Measurements from ENCODE around the gene NUP98.
"Not testable (repeated sequence)": the region's sequence is repeated elsewhere in the genome, so short reads cannot be mapped to it uniquely, and the experiment has no call there.

NUP98 gene

GRCh38 chr11:3645552-3645951 is 151.8 kb downstream of the NUP98 start:
- DNase-seq (ENCODE audit: low read depth, low spot score) = no peak
- TF ChIP-seq SUZ12 (IDR thresholded peaks at IDR 0.05; ENCODE audit: extremely low read depth, insufficient read depth, insufficient read length) = no peak
- TF ChIP-seq ZNF274 (IDR thresholded peaks at IDR 0.05; ENCODE audit: low read depth, low read length) = no peak
- TF ChIP-seq YY1 (IDR thresholded peaks at IDR 0.05; ENCODE audit: insufficient read depth, insufficient read length) = no peak
- H3K4me3 ChIP-seq (ENCODE audit: insufficient read length, low read depth) = no peak overlapping the region
- peaks cover 8% of the 10 kb centered on the region for H3K4me1 ChIP-seq (ENCODE audit: insufficient read depth, insufficient read length)
- peaks cover 10% of the 10 kb centered on the region for H3K27me3 ChIP-seq (ENCODE audit: insufficient read depth, insufficient read length)
- H3K36me3 ChIP-seq (ENCODE audit: insufficient read depth, insufficient read length, low read length) = no peaks in the 10 kb centered on the region
- no peak overlapping the region for H3K9ac ChIP-seq (ENCODE audit: insufficient read length, low read depth)
- peaks cover 8% of the 10 kb centered on the region; the same call in 1 of the 2 replicates for H3K9me3 ChIP-seq (ENCODE audit: insufficient read depth, low read length)

GRCh38 chr11:3644817-3645235 is 152.5 kb downstream of the NUP98 start, which contains the start of gene ART1:
Gene ART1, plus strand, starts transcription at chr11:3645128. Its CDS starts 14,086 bp downstream, at chr11:3659214.
- Histone ChIP-seq H3K9me3 (ENCODE audit: insufficient read depth, low read length) (peaks cover 8% of the 10 kb centered on the region; the same call in 1 of the 2 replicates), H3K27me3 (ENCODE audit: insufficient read depth, insufficient read length) (peaks cover 10% of the 10 kb centered on the region), H3K36me3 (ENCODE audit: insufficient read depth, insufficient read length, low read length) (no peaks in the 10 kb centered on the region), H3K4me1 (ENCODE audit: insufficient read depth, insufficient read length) (peaks cover 8% of the 10 kb centered on the region), H3K9ac (ENCODE audit: insufficient read length, low read depth) (no peak within 1 kb of the TSS), H3K4me3 (ENCODE audit: insufficient read length, low read depth) (no peak within 1 kb of the TSS)
- DNase-seq (ENCODE audit: low read depth, low spot score) = no peak
- TF ChIP-seq SUZ12 (IDR thresholded peaks at IDR 0.05; ENCODE audit: extremely low read depth, insufficient read depth, insufficient read length) = no peak
- no peak for TF ChIP-seq ZNF274 (IDR thresholded peaks at IDR 0.05; ENCODE audit: low read depth, low read length)
- no peak for TF ChIP-seq YY1 (IDR thresholded peaks at IDR 0.05; ENCODE audit: insufficient read depth, insufficient read length)

GRCh38 chr11:3643102-3643546 is 154.2 kb downstream of the NUP98 start:
- H3K9me3 ChIP-seq (ENCODE audit: insufficient read depth, low read length); H3K4me1 ChIP-seq (ENCODE audit: insufficient read depth, insufficient read length); H3K36me3 ChIP-seq (ENCODE audit: insufficient read depth, insufficient read length, low read length): not testable (repeated sequence)
- Histone ChIP-seq H3K9ac (ENCODE audit: insufficient read length, low read depth) (peak overlapping the region; percentile 74), H3K27me3 (ENCODE audit: insufficient read depth, insufficient read length) (peaks cover 10% of the 10 kb centered on the region), H3K4me3 (ENCODE audit: insufficient read length, low read depth) (peak overlapping the region; percentile 27)
- DNase-seq (ENCODE audit: low read depth, low spot score) = peak; percentile 27

GRCh38 chr11:3642071-3642951 is 155.0 kb downstream of the NUP98 start:
- H3K36me3 ChIP-seq (ENCODE audit: insufficient read depth, insufficient read length, low read length) = no peaks in the 10 kb centered on the region
- TF ChIP-seq YY1 (IDR thresholded peaks at IDR 0.05; ENCODE audit: insufficient read depth, insufficient read length) (no peak), SUZ12 (IDR thresholded peaks at IDR 0.05; ENCODE audit: extremely low read depth, insufficient read depth, insufficient read length) (no peak), ZNF274 (IDR thresholded peaks at IDR 0.05; ENCODE audit: low read depth, low read length) (no peak)
- peaks cover 10% of the 10 kb centered on the region for H3K27me3 ChIP-seq (ENCODE audit: insufficient read depth, insufficient read length)
- peaks cover 5% of the 10 kb centered on the region for H3K4me1 ChIP-seq (ENCODE audit: insufficient read depth, insufficient read length)
- H3K4me3 ChIP-seq (ENCODE audit: insufficient read length, low read depth) = peak overlapping the region; percentile 27
- peaks cover 8% of the 10 kb centered on the region; the same call in 1 of the 2 replicates for H3K9me3 ChIP-seq (ENCODE audit: insufficient read depth, low read length)
- peak overlapping the region; percentile 74 for H3K9ac ChIP-seq (ENCODE audit: insufficient read length, low read depth)
- peak; percentile 90 for DNase-seq (ENCODE audit: low read depth, low spot score)

GRCh38 chr11:3641701-3642070 is 155.7 kb downstream of the NUP98 start, which contains the start of gene ART5:
Gene ART5, minus strand, starts transcription at chr11:3641992. Its CDS starts 130 bp downstream, at chr11:3641862.
- no peak for TF ChIP-seq SUZ12 (IDR thresholded peaks at IDR 0.05; ENCODE audit: extremely low read depth, insufficient read depth, insufficient read length)
- TF ChIP-seq ZNF274 (IDR thresholded peaks at IDR 0.05; ENCODE audit: low read depth, low read length) = no peak
- TF ChIP-seq YY1 (IDR thresholded peaks at IDR 0.05; ENCODE audit: insufficient read depth, insufficient read length) = no peak
- Histone ChIP-seq H3K9me3 (ENCODE audit: insufficient read depth, low read length) (peaks cover 8% of the 10 kb centered on the region; the same call in 1 of the 2 replicates), H3K9ac (ENCODE audit: insufficient read length, low read depth) (peak within 1 kb of the TSS; percentile 74), H3K4me3 (ENCODE audit: insufficient read length, low read depth) (peak within 1 kb of the TSS; percentile 58), H3K4me1 (ENCODE audit: insufficient read depth, insufficient read length) (peaks cover 5% of the 10 kb centered on the region), H3K27me3 (ENCODE audit: insufficient read depth, insufficient read length) (peaks cover 10% of the 10 kb centered on the region), H3K36me3 (ENCODE audit: insufficient read depth, insufficient read length, low read length) (no peaks in the 10 kb centered on the region)
- no peak for DNase-seq (ENCODE audit: low read depth, low spot score)

- Histone ChIP-seq H3K4me3 (ENCODE audit: insufficient read length, low read depth) (peak overlapping the region; percentile 58), H3K4me1 (ENCODE audit: insufficient read depth, insufficient read length) (peaks cover 5% of the 10 kb centered on the region), H3K27me3 (ENCODE audit: insufficient read depth, insufficient read length) (peaks cover 10% of the 10 kb centered on the region), H3K9ac (ENCODE audit: insufficient read length, low read depth) (peak overlapping the region; percentile 39), H3K9me3 (ENCODE audit: insufficient read depth, low read length) (peaks cover 8% of the 10 kb centered on the region; the same call in 1 of the 2 replicates), H3K36me3 (ENCODE audit: insufficient read depth, insufficient read length, low read length) (no peaks in the 10 kb centered on the region)
- TF ChIP-seq ZNF274 (IDR thresholded peaks at IDR 0.05; ENCODE audit: low read depth, low read length) = no peak
- TF ChIP-seq SUZ12 (IDR thresholded peaks at IDR 0.05; ENCODE audit: extremely low read depth, insufficient read depth, insufficient read length) = no peak
- TF ChIP-seq YY1 (IDR thresholded peaks at IDR 0.05; ENCODE audit: insufficient read depth, insufficient read length) = no peak
- DNase-seq (ENCODE audit: low read depth, low spot score) = no peak
Observed at GRCh38 chr11:3641191-3641590, 156.2 kb downstream of the NUP98 start.

GRCh38 chr11:3639841-3640240 is 157.5 kb downstream of the NUP98 start:
- peaks cover 10% of the 10 kb centered on the region for H3K27me3 ChIP-seq (ENCODE audit: insufficient read depth, insufficient read length)
- H3K4me1 ChIP-seq (ENCODE audit: insufficient read depth, insufficient read length) = peaks cover 5% of the 10 kb centered on the region
- peaks cover 7% of the 10 kb centered on the region; the same call in 1 of the 2 replicates for H3K9me3 ChIP-seq (ENCODE audit: insufficient read depth, low read length)
- H3K36me3 ChIP-seq (ENCODE audit: insufficient read depth, insufficient read length, low read length) = no peaks in the 10 kb centered on the region
- no peak overlapping the region for H3K9ac ChIP-seq (ENCODE audit: insufficient read length, low read depth)
- H3K4me3 ChIP-seq (ENCODE audit: insufficient read length, low read depth) = no peak overlapping the region
- no peak for TF ChIP-seq YY1 (IDR thresholded peaks at IDR 0.05; ENCODE audit: insufficient read depth, insufficient read length)
- DNase-seq (ENCODE audit: low read depth, low spot score) = no peak
